Measurements from ENCODE around the gene TPO.
"Not testable (repeated sequence)": the region's sequence is repeated elsewhere in the genome, so short reads cannot be mapped to it uniquely, and the experiment has no call there.

DNA sequence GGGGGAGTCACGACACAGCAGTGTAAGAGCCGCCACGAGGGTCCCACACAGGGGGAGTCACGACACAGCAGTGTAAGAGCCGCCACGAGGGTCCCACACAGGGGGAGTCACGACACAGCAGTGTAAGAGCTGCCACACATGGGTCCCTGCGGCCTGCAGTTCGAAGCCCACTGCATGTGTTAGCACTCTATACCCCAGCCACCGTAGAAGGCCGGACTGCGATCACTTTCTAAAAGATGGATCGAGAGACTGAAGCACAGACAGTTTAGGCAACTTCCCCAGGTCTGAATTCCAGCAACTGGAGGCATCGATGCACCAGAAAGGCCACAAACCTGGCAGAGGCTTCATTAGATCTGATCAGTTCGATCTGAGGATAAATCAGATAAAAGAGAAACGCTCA is 77.1 kb downstream of the TPO start:
- TF ChIP-seq, protein P1, sequence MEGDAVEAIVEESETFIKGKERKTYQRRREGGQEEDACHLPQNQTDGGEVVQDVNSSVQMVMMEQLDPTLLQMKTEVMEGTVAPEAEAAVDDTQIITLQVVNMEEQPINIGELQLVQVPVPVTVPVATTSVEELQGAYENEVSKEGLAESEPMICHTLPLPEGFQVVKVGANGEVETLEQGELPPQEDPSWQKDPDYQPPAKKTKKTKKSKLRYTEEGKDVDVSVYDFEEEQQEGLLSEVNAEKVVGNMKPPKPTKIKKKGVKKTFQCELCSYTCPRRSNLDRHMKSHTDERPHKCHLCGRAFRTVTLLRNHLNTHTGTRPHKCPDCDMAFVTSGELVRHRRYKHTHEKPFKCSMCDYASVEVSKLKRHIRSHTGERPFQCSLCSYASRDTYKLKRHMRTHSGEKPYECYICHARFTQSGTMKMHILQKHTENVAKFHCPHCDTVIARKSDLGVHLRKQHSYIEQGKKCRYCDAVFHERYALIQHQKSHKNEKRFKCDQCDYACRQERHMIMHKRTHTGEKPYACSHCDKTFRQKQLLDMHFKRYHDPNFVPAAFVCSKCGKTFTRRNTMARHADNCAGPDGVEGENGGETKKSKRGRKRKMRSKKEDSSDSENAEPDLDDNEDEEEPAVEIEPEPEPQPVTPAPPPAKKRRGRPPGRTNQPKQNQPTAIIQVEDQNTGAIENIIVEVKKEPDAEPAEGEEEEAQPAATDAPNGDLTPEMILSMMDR (IDR thresholded peaks at IDR 0.05) = not testable (repeated sequence)
- TF ChIP-seq POLR2AphosphoS5 (IDR thresholded peaks at IDR 0.05) = not testable (repeated sequence)
